GM23338 (cell line): Measurements from ENCODE around the gene COQ8B. TPM values are rescaled to one million over a fixed set of nuclear protein-coding genes. Genes with fewer than 3 reads are reported as not detected.
A peak's percentile ranks its signal among the peaks of the same experiment; 100 is the strongest.

Experiments
- ATAC-seq: fragments of 200-7000 bp; cut with Tn5 transposase; 3 replicates; pipeline ENCODE4 v1.9.1; 2020
- DNase-seq: peaks from one replicate; pipeline ENCODE4 v3.0.0-alpha.2; 2015; ENCODE audit warnings: low spot score
- H2AFZ ChIP-seq: fragments of 200-600 bp; sonication (generic); 2 replicates; pipeline ENCODE4 v1.8.0; 2016; ENCODE audit warnings: antibody characterized with exemption, mild to moderate bottlenecking, moderate library complexity
- H3F3A ChIP-seq: fragments of 200-600 bp; sonication (generic); replicated peaks from 2 replicates; pipeline ENCODE4 v1.8.0; 2017; ENCODE audit warnings: antibody characterized with exemption, mixed run types, low read depth
- H3K27ac ChIP-seq: fragments of 200-600 bp; sonication (generic); 2 replicates; pipeline ENCODE4 v1.6.1; 2016; ENCODE audit warnings: low read depth
- H3K27me3 ChIP-seq: fragments of 200-600 bp; sonication (generic); 2 replicates; pipeline ENCODE4 v1.8.0; 2016; ENCODE audit warnings: mild to moderate bottlenecking, mixed run types, moderate library complexity; ENCODE audit not compliant: insufficient read depth
- H3K36me3 ChIP-seq: fragments of 200-600 bp; sonication (generic); 2 replicates; pipeline ENCODE4 v1.8.0; 2016; ENCODE audit warnings: mild to moderate bottlenecking; ENCODE audit not compliant: insufficient read depth
- H3K4me1 ChIP-seq: fragments of 200-600 bp; sonication (generic); 2 replicates; pipeline ENCODE4 v1.8.0; 2016; ENCODE audit warnings: mild to moderate bottlenecking, moderate library complexity; ENCODE audit not compliant: insufficient read depth
- H3K4me2 ChIP-seq: fragments of 200-600 bp; sonication (generic); 2 replicates; pipeline ENCODE4 v1.7.1; 2017; ENCODE audit warnings: mixed run types
- H3K4me3 ChIP-seq: fragments of 200-600 bp; sonication (generic); 2 replicates; pipeline ENCODE4 v1.6.1; 2016; ENCODE audit warnings: mixed run types
- H3K79me2 ChIP-seq: fragments of 200-600 bp; sonication (generic); replicated peaks from 2 replicates; pipeline ENCODE4 v1.8.0; 2017; ENCODE audit warnings: mild to moderate bottlenecking; ENCODE audit not compliant: insufficient read depth
- H3K9me2 ChIP-seq: fragments of 200-600 bp; sonication (generic); 2 replicates; pipeline ENCODE4 v1.8.0; 2017; ENCODE audit not compliant: insufficient read depth
- H4K20me1 ChIP-seq: fragments of 200-600 bp; sonication (generic); replicated peaks from 2 replicates; pipeline ENCODE4 v1.8.0; 2017; ENCODE audit warnings: mild to moderate bottlenecking; ENCODE audit not compliant: insufficient read depth
- H3K27ac Mint-ChIP-seq: 2 replicates; pipeline ENCODE4 v1.8.0; 2020; ENCODE audit warnings: inconsistent platforms, mild to moderate bottlenecking, moderate library complexity, mixed read lengths
- H3K27me3 Mint-ChIP-seq: 3 replicates; pipeline ENCODE4 v1.8.0; 2022; ENCODE audit warnings: low read depth, mild to moderate bottlenecking, moderate library complexity, mixed read lengths, inconsistent platforms; ENCODE audit not compliant: insufficient read depth, poor library complexity
- H3K36me3 Mint-ChIP-seq: 3 replicates; pipeline ENCODE4 v1.8.0; 2021; ENCODE audit warnings: low read depth, mild to moderate bottlenecking, inconsistent platforms, moderate library complexity, mixed read lengths
- H3K4me1 Mint-ChIP-seq: 3 replicates; pipeline ENCODE4 v1.8.0; 2020; ENCODE audit warnings: mild to moderate bottlenecking, inconsistent platforms, mixed read lengths
- H3K4me3 Mint-ChIP-seq: 3 replicates; pipeline ENCODE4 v1.8.0; 2021; ENCODE audit warnings: moderate library complexity, mild to moderate bottlenecking, inconsistent platforms, mixed read lengths
- H3K9me3 Mint-ChIP-seq: 3 replicates; pipeline ENCODE4 v1.8.0; 2020; ENCODE audit warnings: moderate library complexity, mild to moderate bottlenecking, inconsistent platforms, mixed read lengths
- EZH2 ChIP-seq: fragments of 200-600 bp; sonication (generic); IDR thresholded peaks from one replicate; pipeline ENCODE4 v1.8.0; 2017; ENCODE audit warnings: antibody characterized with exemption, mild to moderate bottlenecking, low read depth; ENCODE audit not compliant: unreplicated experiment
- EZH2phosphoT487 ChIP-seq: fragments of 200-600 bp; sonication (generic); IDR thresholded peaks from one replicate; pipeline ENCODE4 v1.8.1; 2018; ENCODE audit warnings: antibody characterized with exemption; ENCODE audit not compliant: unreplicated experiment
- POLR2AphosphoS5 ChIP-seq: IDR thresholded peaks from 2 replicates; pipeline ENCODE4 v1.6.1; 2016; ENCODE audit warnings: antibody characterized with exemption, low read depth
- STAT1 ChIP-seq: IDR thresholded peaks from one replicate; pipeline ENCODE4 v1.6.1; 2016; ENCODE audit warnings: antibody characterized with exemption; ENCODE audit not compliant: unreplicated experiment
- ZNF114 ChIP-seq: fragments of 250-450 bp; sonication (Bioruptor Pico); IDR thresholded peaks from 2 replicates; pipeline ENCODE4 v1.5.0; 2020; ENCODE audit warnings: mild to moderate bottlenecking, moderate library complexity
- polyA plus RNA-seq: library from polyadenylated mRNA; unstranded; fragments of >200 nt; fragmentation: Nextera tagmentation; extraction: Ambion mirVana; gene quantifications from 2 replicates; pipeline ENCODE4 v1.2.1, GENCODE V29; 2016
- total RNA-seq: library from RNA; depleted of rRNA; stranded (reverse); fragments of >200 nt; shearing (Covaris generic); gene quantifications from 2 replicates; pipeline ENCODE4 v1.2.3, GENCODE V29; 2014
- TF ChIP-seq, protein P1 (sequence below): IDR thresholded peaks from 2 replicates; pipeline ENCODE4 v1.6.1; 2016; ENCODE audit warnings: antibody characterized with exemption
- TF ChIP-seq, protein P2 (sequence below): fragments of 250-450 bp; sonication (Bioruptor Pico); IDR thresholded peaks from 2 replicates; pipeline ENCODE4 v1.5.0; 2020; ENCODE audit warnings: mild to moderate bottlenecking, moderate library complexity
- TF ChIP-seq, protein P3 (sequence below), 2 experiments: fragments of 200-600 bp in 1 of 2; sonication (generic) in 1 of 2; conservative IDR thresholded peaks; 2 replicates each; pipeline versions ENCODE4 v1.5.1 to v1.6.1; 2016 to 2017; ENCODE audit warnings: antibody characterized with exemption in 2 of 2, low read depth in 2 of 2, mild to moderate bottlenecking in 2 of 2, moderate library complexity in 1 of 2

Gene COQ8B
- total and polyA plus RNA-seq, 2 experiments from 2014 or later: 13.9 to 59.6 TPM

DNA sequence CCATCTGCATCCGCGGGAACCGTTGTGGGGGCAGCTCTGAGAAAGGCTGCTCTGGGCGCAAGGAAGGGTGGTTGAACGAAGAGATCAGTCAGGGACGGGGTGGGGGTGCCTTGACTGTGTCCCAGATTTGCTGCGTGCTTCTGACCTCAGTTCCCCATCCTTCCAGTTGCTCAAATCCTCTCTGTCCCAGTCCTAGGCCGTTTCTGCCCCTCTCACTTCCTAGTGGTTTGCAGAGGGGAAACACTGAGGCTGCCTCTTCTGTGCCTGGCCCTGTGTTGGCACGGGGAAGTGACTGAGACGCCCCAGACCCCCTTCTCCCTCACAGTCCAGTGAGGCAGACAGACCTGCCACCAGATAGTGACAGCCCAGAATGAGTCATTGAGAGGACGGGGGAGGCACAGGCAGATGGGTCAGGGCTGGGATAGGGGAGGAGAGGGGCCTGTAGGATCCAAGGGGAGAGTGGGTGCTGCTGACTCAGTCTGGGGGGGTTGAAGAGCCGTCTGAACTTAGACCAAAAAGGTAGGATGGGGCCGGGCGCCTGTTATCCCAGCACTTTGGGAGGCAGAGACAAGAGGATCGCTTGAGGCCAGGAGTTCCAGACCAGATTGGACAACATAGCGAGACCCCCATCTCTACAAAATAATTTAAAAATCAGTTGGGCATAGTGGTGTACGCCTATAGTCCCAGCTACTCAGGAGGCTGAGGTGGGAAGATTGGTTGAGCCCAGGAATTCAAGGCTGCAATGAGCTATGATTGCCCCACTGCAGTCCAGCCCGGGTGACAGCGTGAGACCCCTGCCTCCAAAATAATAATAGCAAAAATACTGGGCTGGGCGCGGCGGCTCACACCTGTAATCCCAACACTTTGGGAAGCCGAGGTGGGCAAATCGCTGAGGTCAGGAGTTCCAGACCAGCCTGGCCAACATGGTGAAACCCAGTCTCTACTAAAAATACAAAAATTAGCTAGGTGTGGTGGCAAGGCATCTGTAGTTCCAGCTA lies 52.7 kb downstream of the COQ8B start (continued):
- TF ChIP-seq, protein P1, sequence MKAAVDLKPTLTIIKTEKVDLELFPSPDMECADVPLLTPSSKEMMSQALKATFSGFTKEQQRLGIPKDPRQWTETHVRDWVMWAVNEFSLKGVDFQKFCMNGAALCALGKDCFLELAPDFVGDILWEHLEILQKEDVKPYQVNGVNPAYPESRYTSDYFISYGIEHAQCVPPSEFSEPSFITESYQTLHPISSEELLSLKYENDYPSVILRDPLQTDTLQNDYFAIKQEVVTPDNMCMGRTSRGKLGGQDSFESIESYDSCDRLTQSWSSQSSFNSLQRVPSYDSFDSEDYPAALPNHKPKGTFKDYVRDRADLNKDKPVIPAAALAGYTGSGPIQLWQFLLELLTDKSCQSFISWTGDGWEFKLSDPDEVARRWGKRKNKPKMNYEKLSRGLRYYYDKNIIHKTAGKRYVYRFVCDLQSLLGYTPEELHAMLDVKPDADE: no peak
- TF ChIP-seq STAT1: no peak
- TF ChIP-seq, protein P2, sequence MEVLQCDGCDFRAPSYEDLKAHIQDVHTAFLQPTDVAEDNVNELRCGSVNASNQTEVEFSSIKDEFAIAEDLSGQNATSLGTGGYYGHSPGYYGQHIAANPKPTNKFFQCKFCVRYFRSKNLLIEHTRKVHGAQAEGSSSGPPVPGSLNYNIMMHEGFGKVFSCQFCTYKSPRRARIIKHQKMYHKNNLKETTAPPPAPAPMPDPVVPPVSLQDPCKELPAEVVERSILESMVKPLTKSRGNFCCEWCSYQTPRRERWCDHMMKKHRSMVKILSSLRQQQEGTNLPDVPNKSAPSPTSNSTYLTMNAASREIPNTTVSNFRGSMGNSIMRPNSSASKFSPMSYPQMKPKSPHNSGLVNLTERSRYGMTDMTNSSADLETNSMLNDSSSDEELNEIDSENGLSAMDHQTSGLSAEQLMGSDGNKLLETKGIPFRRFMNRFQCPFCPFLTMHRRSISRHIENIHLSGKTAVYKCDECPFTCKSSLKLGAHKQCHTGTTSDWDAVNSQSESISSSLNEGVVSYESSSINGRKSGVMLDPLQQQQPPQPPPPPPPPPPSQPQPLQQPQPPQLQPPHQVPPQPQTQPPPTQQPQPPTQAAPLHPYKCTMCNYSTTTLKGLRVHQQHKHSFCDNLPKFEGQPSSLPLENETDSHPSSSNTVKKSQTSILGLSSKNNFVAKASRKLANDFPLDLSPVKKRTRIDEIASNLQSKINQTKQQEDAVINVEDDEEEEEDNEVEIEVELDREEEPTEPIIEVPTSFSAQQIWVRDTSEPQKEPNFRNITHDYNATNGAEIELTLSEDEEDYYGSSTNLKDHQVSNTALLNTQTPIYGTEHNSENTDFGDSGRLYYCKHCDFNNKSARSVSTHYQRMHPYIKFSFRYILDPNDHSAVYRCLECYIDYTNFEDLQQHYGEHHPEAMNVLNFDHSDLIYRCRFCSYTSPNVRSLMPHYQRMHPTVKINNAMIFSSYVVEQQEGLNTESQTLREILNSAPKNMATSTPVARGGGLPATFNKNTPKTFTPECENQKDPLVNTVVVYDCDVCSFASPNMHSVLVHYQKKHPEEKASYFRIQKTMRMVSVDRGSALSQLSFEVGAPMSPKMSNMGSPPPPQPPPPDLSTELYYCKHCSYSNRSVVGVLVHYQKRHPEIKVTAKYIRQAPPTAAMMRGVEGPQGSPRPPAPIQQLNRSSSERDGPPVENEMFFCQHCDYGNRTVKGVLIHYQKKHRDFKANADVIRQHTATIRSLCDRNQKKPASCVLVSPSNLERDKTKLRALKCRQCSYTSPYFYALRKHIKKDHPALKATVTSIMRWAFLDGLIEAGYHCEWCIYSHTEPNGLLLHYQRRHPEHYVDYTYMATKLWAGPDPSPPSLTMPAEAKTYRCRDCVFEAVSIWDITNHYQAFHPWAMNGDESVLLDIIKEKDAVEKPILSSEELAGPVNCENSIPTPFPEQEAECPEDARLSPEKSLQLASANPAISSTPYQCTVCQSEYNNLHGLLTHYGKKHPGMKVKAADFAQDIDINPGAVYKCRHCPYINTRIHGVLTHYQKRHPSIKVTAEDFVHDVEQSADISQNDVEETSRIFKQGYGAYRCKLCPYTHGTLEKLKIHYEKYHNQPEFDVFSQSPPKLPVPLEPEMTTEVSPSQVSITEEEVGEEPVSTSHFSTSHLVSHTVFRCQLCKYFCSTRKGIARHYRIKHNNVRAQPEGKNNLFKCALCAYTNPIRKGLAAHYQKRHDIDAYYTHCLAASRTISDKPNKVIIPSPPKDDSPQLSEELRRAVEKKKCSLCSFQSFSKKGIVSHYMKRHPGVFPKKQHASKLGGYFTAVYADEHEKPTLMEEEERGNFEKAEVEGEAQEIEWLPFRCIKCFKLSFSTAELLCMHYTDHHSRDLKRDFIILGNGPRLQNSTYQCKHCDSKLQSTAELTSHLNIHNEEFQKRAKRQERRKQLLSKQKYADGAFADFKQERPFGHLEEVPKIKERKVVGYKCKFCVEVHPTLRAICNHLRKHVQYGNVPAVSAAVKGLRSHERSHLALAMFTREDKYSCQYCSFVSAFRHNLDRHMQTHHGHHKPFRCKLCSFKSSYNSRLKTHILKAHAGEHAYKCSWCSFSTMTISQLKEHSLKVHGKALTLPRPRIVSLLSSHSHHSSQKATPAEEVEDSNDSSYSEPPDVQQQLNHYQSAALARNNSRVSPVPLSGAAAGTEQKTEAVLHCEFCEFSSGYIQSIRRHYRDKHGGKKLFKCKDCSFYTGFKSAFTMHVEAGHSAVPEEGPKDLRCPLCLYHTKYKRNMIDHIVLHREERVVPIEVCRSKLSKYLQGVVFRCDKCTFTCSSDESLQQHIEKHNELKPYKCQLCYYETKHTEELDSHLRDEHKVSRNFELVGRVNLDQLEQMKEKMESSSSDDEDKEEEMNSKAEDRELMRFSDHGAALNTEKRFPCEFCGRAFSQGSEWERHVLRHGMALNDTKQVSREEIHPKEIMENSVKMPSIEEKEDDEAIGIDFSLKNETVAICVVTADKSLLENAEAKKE (CRISPR knock-in tag): no peak
- no peak for TF ChIP-seq EZH2phosphoT487

DNA sequence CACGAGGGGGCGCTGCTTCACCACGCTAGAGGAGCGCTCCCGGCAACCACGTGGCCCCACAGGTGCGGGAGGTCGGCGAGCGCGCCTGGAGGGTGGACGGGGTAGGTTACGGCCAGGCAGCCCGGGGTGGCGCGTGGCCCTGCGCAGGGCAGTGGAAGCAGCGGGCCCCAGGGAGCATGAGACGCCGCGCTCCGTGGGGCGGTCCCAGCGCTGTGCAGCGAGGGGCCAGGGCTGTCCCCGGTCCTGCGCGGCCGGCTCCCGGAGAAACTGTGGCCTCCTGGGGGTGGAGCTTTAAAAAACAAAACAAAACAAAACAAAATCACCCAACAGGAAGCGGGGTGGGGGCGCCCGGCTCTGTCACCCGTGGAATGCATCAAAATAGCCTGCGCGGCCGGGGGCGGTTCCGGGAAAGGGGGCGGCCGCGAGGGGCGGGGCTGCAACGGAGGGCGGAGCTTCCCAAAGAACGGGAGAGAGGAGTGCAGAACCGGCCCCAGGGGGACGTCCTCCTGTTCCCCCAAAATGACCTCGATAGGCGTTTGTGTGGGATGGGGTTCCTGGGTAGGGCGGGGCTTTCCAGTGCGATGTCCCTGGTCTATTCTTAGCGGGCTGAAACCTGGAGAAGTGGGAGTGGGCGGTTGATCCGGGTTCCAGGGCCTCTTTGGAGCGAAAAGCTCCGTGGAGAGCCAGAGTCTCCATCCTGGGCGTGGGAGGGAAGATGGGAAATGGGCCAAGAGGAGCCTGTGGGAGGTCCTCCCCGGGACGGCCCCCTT lies 53.6 kb downstream of the COQ8B start:
- Histone ChIP-seq H3K36me3 (no peaks in the 10 kb centered on the region), H3K27me3 (no peaks in the 10 kb centered on the region), H3F3A (no peaks in the 10 kb centered on the region), H3K9me2 (no peaks in the 10 kb centered on the region), H4K20me1 (no peaks in the 10 kb centered on the region), H3K79me2 (no peaks in the 10 kb centered on the region), H3K4me1 (peaks cover 5% of the 10 kb centered on the region; the same call in 1 of the 2 replicates), H3K27ac (0 out of 2 replicates have a peak overlapping the region, but pooled peaks have one; percentile 63), H3K4me3 (peak overlapping the region; percentile 79), H2AFZ (peak overlapping the region; percentile 98), H3K4me2 (peak overlapping the region; percentile 91)
- Mint-ChIP-seq H3K4me1 (peaks cover 4% of the 10 kb centered on the region; the same call in 2 of the 3 replicates), H3K27me3 (peaks cover 10% of the 10 kb centered on the region), H3K4me3 (peak overlapping the region; percentile 84), H3K9me3 (no peaks in the 10 kb centered on the region), H3K27ac (peak overlapping the region; percentile 77), H3K36me3 (no peaks in the 10 kb centered on the region)
- ATAC-seq: peak; percentile 91
- DNase-seq: peak; percentile 94
- TF ChIP-seq, protein P3, sequence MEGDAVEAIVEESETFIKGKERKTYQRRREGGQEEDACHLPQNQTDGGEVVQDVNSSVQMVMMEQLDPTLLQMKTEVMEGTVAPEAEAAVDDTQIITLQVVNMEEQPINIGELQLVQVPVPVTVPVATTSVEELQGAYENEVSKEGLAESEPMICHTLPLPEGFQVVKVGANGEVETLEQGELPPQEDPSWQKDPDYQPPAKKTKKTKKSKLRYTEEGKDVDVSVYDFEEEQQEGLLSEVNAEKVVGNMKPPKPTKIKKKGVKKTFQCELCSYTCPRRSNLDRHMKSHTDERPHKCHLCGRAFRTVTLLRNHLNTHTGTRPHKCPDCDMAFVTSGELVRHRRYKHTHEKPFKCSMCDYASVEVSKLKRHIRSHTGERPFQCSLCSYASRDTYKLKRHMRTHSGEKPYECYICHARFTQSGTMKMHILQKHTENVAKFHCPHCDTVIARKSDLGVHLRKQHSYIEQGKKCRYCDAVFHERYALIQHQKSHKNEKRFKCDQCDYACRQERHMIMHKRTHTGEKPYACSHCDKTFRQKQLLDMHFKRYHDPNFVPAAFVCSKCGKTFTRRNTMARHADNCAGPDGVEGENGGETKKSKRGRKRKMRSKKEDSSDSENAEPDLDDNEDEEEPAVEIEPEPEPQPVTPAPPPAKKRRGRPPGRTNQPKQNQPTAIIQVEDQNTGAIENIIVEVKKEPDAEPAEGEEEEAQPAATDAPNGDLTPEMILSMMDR (conservative IDR thresholded peaks at IDR 0.05; ENCODE audit: low read depth in 2 of 2): peak in 1 of 2 experiments; percentile 94; a peak in 3 of 4 replicates
- TF ChIP-seq EZH2phosphoT487 (no peak), EZH2 (no peak), STAT1 (no peak), ZNF114 (CRISPR knock-in tag) (no peak), POLR2AphosphoS5 (peak; percentile 53)
- TF ChIP-seq, protein P1: no peak
